Loucy (cell line): ENCODE data around the gene TRIP13.
"Not testable (repeated sequence)": the region's sequence is repeated elsewhere in the genome, so short reads cannot be mapped to it uniquely, and the experiment has no call there.

Source experiments
- H2AFZ ChIP-seq: fragments of 200-600 bp; sonication (generic); 2 replicates; pipeline ENCODE4 v1.6.0; 2016; ENCODE audit warnings: antibody characterized with exemption, mild to moderate bottlenecking, low read length, moderate library complexity
- H3F3A ChIP-seq: fragments of 200-600 bp; 2 replicates; pipeline ENCODE4 v1.6.0; 2016; ENCODE audit warnings: antibody characterized with exemption, low read depth, mild to moderate bottlenecking
- H3K27me3 ChIP-seq: fragments of 200-600 bp; sonication (generic); 2 replicates; pipeline ENCODE4 v1.6.1; 2014; ENCODE audit warnings: low read length, mild to moderate bottlenecking; ENCODE audit not compliant: insufficient read depth, poor library complexity, severe bottlenecking
- H3K36me3 ChIP-seq: fragments of 200-600 bp; sonication (generic); 2 replicates; pipeline ENCODE4 v1.6.1; 2016; ENCODE audit warnings: low read length; ENCODE audit not compliant: insufficient read depth
- H3K4me1 ChIP-seq: fragments of 200-600 bp; sonication (generic); 2 replicates; pipeline ENCODE4 v1.5.1; 2014; ENCODE audit warnings: low read length, mild to moderate bottlenecking; ENCODE audit not compliant: insufficient read depth, poor library complexity, severe bottlenecking
- H3K4me2 ChIP-seq: fragments of 200-600 bp; sonication (generic); 2 replicates; pipeline ENCODE4 v1.6.0; 2014; ENCODE audit warnings: antibody characterized with exemption, low read length, low read depth, mild to moderate bottlenecking; ENCODE audit not compliant: poor library complexity, severe bottlenecking
- H3K4me3 ChIP-seq: fragments of 200-600 bp; sonication (generic); 2 replicates; pipeline ENCODE4 v1.5.1; 2014; ENCODE audit warnings: low read length, mild to moderate bottlenecking, mixed read lengths; ENCODE audit not compliant: poor library complexity, severe bottlenecking
- H3K79me2 ChIP-seq: fragments of 200-600 bp; sonication (generic); 2 replicates; pipeline ENCODE4 v1.6.1; 2014; ENCODE audit warnings: low read length; ENCODE audit not compliant: insufficient read depth
- H3K9ac ChIP-seq: fragments of 200-600 bp; sonication (generic); 2 replicates; pipeline ENCODE4 v1.6.0; 2014; ENCODE audit warnings: mild to moderate bottlenecking, low read depth, low read length, moderate library complexity; ENCODE audit not compliant: poor library complexity, severe bottlenecking
- H3K9me2 ChIP-seq: fragments of 200-600 bp; sonication (generic); replicated peaks from 2 replicates; pipeline ENCODE4 v1.6.1; 2016; ENCODE audit warnings: low read depth, low read length, mixed read lengths
- H3K9me3 ChIP-seq: fragments of 200-600 bp; sonication (generic); 2 replicates; pipeline ENCODE4 v1.6.1; 2014; ENCODE audit warnings: mild to moderate bottlenecking, antibody characterized with exemption, low read length, low read depth; ENCODE audit not compliant: insufficient read depth
- H4K20me1 ChIP-seq: fragments of 200-600 bp; sonication (generic); 2 replicates; pipeline ENCODE4 v1.6.0; 2014; ENCODE audit warnings: antibody characterized with exemption, low read length, mild to moderate bottlenecking; ENCODE audit not compliant: insufficient read depth, poor library complexity, severe bottlenecking
- EZH2phosphoT487 ChIP-seq: fragments of 200-600 bp; IDR thresholded peaks from 2 replicates; pipeline ENCODE4 v1.6.1; 2018; ENCODE audit warnings: antibody characterized with exemption, mild to moderate bottlenecking, moderate library complexity, borderline replicate concordance
- TF ChIP-seq, protein P1 (sequence below): fragments of 200-600 bp; sonication (generic); conservative IDR thresholded peaks from 2 replicates; pipeline ENCODE4 v1.5.1; 2014; ENCODE audit warnings: mild to moderate bottlenecking, antibody characterized with exemption, low read length

Gene TRIP13

DNA sequence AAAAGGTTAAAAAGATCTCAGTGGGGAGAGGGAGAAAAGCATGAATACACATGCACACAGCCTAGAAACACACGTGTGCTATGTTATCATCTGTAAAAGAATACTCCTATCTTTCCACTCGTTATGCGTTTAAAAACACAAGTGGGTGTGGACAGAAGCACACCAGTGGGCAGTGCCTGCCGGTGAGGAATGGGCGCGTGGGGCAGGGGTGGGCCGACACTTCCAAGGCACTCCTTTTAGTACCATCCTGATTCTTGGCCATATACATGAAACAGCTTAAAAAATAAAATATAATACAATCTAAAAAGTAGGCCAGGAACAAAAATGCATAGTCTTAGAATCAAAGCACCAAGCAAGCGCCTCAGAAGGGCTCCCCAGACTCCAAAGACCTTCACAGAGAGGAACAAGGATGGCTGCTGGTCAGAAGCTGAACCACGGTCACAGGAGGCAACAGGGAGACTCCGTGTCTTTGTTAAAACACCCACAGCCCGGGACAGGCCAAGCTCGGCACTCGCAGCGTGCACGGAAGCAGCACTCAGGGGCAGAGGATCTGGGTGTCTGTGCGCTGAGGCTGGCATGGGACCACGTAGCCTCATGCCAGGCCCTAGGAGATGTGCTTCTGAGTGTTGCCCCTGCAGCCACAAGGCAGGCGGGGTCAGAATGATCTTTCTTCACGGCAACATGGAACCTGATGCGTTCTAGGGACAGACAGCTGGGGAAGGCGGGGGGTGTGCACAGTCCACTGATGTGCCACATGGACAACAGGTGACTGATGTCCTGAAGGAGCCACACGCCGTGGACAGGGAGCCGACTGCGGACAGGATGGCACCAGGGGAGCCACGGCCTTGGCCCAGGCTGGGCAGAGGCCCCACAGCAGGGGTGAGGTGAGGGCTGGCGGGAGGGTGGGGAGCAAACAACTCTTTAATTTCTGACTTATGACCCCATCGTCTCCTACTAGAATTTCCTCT lies 16.0 kb upstream of the TRIP13 start:
- Histone ChIP-seq H3K79me2 (peaks cover 4% of the 10 kb centered on the region), H3K4me2 (no peak overlapping the region), H3K9me2 (no peaks in the 10 kb centered on the region), H3K4me3 (no peak overlapping the region), H3K36me3 (peaks cover 65% of the 10 kb centered on the region; the same call in 1 of the 2 replicates), H2AFZ (no peak overlapping the region), H3K9me3 (no peaks in the 10 kb centered on the region), H3F3A (no peaks in the 10 kb centered on the region), H4K20me1 (no peaks in the 10 kb centered on the region), H3K9ac (no peak overlapping the region), H3K27me3 (no peaks in the 10 kb centered on the region), H3K4me1 (no peaks in the 10 kb centered on the region)
- no peak for TF ChIP-seq EZH2phosphoT487
- TF ChIP-seq, protein P1, sequence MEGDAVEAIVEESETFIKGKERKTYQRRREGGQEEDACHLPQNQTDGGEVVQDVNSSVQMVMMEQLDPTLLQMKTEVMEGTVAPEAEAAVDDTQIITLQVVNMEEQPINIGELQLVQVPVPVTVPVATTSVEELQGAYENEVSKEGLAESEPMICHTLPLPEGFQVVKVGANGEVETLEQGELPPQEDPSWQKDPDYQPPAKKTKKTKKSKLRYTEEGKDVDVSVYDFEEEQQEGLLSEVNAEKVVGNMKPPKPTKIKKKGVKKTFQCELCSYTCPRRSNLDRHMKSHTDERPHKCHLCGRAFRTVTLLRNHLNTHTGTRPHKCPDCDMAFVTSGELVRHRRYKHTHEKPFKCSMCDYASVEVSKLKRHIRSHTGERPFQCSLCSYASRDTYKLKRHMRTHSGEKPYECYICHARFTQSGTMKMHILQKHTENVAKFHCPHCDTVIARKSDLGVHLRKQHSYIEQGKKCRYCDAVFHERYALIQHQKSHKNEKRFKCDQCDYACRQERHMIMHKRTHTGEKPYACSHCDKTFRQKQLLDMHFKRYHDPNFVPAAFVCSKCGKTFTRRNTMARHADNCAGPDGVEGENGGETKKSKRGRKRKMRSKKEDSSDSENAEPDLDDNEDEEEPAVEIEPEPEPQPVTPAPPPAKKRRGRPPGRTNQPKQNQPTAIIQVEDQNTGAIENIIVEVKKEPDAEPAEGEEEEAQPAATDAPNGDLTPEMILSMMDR, result no peak

DNA sequence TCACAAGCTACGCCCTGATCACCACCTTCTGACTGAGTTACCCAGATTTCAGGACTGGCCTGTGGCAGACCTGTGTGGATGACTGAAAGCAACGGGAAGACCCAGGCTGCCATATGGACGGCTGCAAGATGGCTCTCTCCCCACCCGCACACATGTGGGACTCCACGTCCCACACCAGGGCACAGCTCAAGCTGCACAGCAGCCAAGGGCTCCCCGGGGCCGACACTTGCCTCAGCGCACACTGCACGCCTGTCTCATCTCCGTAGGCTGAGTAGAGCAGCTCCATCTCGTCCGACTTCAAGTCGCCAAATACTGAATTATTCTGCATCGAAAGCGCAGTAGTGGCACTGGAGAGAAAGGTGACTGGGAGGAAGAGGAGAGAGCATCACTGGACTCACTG lies 14.6 kb upstream of the TRIP13 start:
- no peak overlapping the region for H3K4me2 ChIP-seq
- no peak overlapping the region for H3K9ac ChIP-seq
- no peak overlapping the region for H3K4me3 ChIP-seq
- no peaks in the 10 kb centered on the region for H3K9me3 ChIP-seq
- H4K20me1 ChIP-seq, result peaks cover 10% of the 10 kb centered on the region
- H2AFZ ChIP-seq, result no peak overlapping the region
- no peaks in the 10 kb centered on the region for H3K9me2 ChIP-seq
- peaks cover 18% of the 10 kb centered on the region for H3K79me2 ChIP-seq
- no peaks in the 10 kb centered on the region for H3K27me3 ChIP-seq
- peaks cover 66% of the 10 kb centered on the region; the same call in 1 of the 2 replicates for H3K36me3 ChIP-seq
- TF ChIP-seq, protein P1, result no peak
- no peak for TF ChIP-seq EZH2phosphoT487
- no peaks in the 10 kb centered on the region for H3K4me1 ChIP-seq
- no peaks in the 10 kb centered on the region for H3F3A ChIP-seq

DNA sequence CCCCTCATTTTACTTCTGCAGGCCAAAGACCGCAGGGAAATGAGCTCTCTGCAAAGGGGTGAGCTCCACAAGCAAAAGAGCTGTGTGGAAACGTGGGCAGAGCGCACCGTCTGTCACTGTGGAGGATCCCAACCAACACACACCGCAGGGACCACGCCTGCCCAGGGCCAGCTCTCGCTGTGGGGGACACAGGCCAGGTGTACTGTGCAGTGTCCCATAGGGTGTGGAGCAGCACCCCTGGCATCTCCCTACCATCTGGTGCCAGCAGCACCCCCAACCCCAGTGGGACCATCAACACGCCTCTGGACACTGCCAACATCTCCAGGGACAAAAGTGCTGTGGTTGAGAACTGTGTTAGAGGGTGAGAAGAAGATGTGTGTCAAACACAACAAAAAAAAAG lies 14.0 kb upstream of the TRIP13 start:
- H3K4me3 ChIP-seq, H3F3A ChIP-seq, H3K9me2 ChIP-seq, H3K27me3 ChIP-seq, H3K9ac ChIP-seq, H3K4me1 ChIP-seq, H3K9me3 ChIP-seq, H3K4me2 ChIP-seq, H2AFZ ChIP-seq: not testable (repeated sequence)
- peaks cover 13% of the 10 kb centered on the region for H4K20me1 ChIP-seq
- peaks cover 23% of the 10 kb centered on the region for H3K79me2 ChIP-seq
- peaks cover 66% of the 10 kb centered on the region; the same call in 1 of the 2 replicates for H3K36me3 ChIP-seq
